Measurements from ENCODE around the gene MOG. TPM values are rescaled to one million over a fixed set of nuclear protein-coding genes. Genes with fewer than 3 reads are reported as not detected.

The MOG gene
- total RNA-seq, 1 experiment from 2014 or later = 0.55 TPM

GRCh38 chr6:29709188-29709587, 52.3 kb downstream of the MOG start (continued):
- TF ChIP-seq TP53 (CRISPR knock-in tag; IDR thresholded peaks at IDR 0.05) = no peak
- TF ChIP-seq, protein P1, sequence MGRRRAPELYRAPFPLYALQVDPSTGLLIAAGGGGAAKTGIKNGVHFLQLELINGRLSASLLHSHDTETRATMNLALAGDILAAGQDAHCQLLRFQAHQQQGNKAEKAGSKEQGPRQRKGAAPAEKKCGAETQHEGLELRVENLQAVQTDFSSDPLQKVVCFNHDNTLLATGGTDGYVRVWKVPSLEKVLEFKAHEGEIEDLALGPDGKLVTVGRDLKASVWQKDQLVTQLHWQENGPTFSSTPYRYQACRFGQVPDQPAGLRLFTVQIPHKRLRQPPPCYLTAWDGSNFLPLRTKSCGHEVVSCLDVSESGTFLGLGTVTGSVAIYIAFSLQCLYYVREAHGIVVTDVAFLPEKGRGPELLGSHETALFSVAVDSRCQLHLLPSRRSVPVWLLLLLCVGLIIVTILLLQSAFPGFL (CRISPR knock-in tag; IDR thresholded peaks at IDR 0.05; ENCODE audit: borderline replicate concordance) = no peak
- TF ChIP-seq RELA (CRISPR knock-in tag; IDR thresholded peaks at IDR 0.05; ENCODE audit: borderline replicate concordance) = no peak
- TF ChIP-seq FOXK1 (CRISPR knock-in tag; IDR thresholded peaks at IDR 0.05) = no peak
- no peak for TF ChIP-seq CTCF (IDR thresholded peaks at IDR 0.05)
- no peak for TF ChIP-seq HMGXB4 (CRISPR knock-in tag; IDR thresholded peaks at IDR 0.05)
- TF ChIP-seq NR1H2 (CRISPR knock-in tag; IDR thresholded peaks at IDR 0.05) = no peak
- no peak for TF ChIP-seq KAT7 (CRISPR knock-in tag; IDR thresholded peaks at IDR 0.05; ENCODE audit: borderline replicate concordance)

DNA sequence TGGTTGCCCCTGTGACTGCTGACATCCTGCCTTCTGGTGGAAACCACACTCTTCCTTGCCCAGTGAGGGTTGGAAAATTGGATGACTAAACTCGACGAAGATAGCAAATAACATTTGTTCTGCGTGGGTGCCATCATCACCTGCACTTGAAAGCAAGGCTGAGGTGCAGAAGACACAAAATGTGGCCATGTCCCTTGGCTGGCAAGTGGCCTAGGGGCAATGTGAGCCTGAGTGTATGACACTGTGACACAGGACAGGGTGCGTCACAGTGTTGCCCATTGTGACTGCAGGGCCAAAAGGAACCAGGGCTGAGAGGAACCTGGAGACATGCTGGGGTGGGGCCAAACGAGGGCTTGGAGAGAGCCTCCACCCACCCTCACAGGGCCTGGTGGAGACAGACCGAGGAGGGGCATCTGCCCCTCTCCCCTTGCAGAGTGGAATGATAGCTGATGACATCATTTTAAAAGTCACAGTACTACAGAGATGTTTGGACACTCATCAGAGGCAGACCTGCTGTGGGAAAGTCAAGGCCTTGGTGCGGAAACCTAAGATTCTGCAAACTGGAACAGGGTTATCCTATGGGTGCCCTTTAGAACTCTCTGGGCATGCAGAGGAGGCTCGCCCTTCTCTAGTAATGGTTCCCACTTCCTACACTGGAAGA, 53.5 kb downstream of the MOG start:
- ATAC-seq = no peak
- Mint-ChIP-seq H3K9me3 (no peaks in the 10 kb centered on the region), H3K27ac (no peak overlapping the region), H3K36me3 (no peaks in the 10 kb centered on the region), H3K27me3 (ENCODE audit: low read depth) (peaks cover 37% of the 10 kb centered on the region), H3K4me1 (peaks cover 5% of the 10 kb centered on the region), H3K4me3 (no peak overlapping the region)
- ChIA-PET POLR2A (no interaction called here), CTCF (no interaction called here)
- TF ChIP-seq, protein P2, sequence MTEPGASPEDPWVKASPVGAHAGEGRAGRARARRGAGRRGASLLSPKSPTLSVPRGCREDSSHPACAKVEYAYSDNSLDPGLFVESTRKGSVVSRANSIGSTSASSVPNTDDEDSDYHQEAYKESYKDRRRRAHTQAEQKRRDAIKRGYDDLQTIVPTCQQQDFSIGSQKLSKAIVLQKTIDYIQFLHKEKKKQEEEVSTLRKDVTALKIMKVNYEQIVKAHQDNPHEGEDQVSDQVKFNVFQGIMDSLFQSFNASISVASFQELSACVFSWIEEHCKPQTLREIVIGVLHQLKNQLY (CRISPR knock-in tag; IDR thresholded peaks at IDR 0.05) = no peak
- TF ChIP-seq IRF2 (CRISPR knock-in tag; IDR thresholded peaks at IDR 0.05; ENCODE audit: borderline replicate concordance, low read depth) (no peak), ESRRA (CRISPR knock-in tag; IDR thresholded peaks at IDR 0.05; ENCODE audit: borderline replicate concordance) (no peak), SP1 (CRISPR knock-in tag; conservative IDR thresholded peaks at IDR 0.05) (no peak), NFATC4 (CRISPR knock-in tag; IDR thresholded peaks at IDR 0.05) (no peak), FOXJ3 (CRISPR knock-in tag; IDR thresholded peaks at IDR 0.05; ENCODE audit: borderline replicate concordance) (no peak), E2F1 (CRISPR knock-in tag; IDR thresholded peaks at IDR 0.05) (no peak), ZNF138 (CRISPR knock-in tag; conservative IDR thresholded peaks at IDR 0.05) (no peak), ZBTB21 (CRISPR knock-in tag; IDR thresholded peaks at IDR 0.05; ENCODE audit: borderline replicate concordance) (no peak), TEAD4 (CRISPR knock-in tag; IDR thresholded peaks at IDR 0.05) (no peak), ZBTB43 (CRISPR knock-in tag; IDR thresholded peaks at IDR 0.05) (no peak), ZMAT4 (CRISPR knock-in tag; IDR thresholded peaks at IDR 0.05) (no peak)
- TF ChIP-seq, protein P3, sequence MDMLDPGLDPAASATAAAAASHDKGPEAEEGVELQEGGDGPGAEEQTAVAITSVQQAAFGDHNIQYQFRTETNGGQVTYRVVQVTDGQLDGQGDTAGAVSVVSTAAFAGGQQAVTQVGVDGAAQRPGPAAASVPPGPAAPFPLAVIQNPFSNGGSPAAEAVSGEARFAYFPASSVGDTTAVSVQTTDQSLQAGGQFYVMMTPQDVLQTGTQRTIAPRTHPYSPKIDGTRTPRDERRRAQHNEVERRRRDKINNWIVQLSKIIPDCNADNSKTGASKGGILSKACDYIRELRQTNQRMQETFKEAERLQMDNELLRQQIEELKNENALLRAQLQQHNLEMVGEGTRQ (CRISPR knock-in tag; IDR thresholded peaks at IDR 0.05) = no peak
- TF ChIP-seq, protein P4, sequence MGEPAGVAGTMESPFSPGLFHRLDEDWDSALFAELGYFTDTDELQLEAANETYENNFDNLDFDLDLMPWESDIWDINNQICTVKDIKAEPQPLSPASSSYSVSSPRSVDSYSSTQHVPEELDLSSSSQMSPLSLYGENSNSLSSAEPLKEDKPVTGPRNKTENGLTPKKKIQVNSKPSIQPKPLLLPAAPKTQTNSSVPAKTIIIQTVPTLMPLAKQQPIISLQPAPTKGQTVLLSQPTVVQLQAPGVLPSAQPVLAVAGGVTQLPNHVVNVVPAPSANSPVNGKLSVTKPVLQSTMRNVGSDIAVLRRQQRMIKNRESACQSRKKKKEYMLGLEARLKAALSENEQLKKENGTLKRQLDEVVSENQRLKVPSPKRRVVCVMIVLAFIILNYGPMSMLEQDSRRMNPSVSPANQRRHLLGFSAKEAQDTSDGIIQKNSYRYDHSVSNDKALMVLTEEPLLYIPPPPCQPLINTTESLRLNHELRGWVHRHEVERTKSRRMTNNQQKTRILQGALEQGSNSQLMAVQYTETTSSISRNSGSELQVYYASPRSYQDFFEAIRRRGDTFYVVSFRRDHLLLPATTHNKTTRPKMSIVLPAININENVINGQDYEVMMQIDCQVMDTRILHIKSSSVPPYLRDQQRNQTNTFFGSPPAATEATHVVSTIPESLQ (CRISPR knock-in tag; IDR thresholded peaks at IDR 0.05) = no peak
- no peak for DNase-seq (ENCODE audit: low spot score)
